ENCODE results near the gene SH3RF3. TPM values are rescaled to one million over a fixed set of nuclear protein-coding genes. Genes with fewer than 3 reads are reported as not detected.

The SH3RF3 gene
- polyA plus RNA-seq, 1 of the 3 experiments (the other 2 are of a cell fraction) = 1.9 TPM

DNA sequence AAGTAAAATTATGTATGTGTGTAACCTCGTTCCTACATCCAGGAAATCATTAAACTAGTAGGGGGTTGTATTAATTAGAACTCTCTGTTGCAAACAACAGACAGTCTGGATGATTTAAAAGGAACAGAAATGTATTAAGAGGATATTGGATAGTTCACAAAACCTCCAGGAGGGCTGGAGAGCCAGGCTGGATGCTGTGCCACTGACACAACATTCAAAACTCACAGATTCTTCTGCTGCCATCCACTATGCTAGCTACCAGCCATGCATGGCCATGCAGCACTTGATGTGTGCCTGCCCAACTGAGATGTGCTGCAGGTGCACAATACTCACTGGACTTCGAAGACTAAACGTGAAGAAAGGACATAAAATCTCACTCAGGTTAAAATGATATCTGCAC is 48.2 kb upstream of the SH3RF3 start:
- TF ChIP-seq, protein P1, sequence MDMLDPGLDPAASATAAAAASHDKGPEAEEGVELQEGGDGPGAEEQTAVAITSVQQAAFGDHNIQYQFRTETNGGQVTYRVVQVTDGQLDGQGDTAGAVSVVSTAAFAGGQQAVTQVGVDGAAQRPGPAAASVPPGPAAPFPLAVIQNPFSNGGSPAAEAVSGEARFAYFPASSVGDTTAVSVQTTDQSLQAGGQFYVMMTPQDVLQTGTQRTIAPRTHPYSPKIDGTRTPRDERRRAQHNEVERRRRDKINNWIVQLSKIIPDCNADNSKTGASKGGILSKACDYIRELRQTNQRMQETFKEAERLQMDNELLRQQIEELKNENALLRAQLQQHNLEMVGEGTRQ (IDR thresholded peaks at IDR 0.05; ENCODE audit: borderline replicate concordance, low read depth, low read length) = no peak
- TF ChIP-seq JUND (IDR thresholded peaks at IDR 0.05) = no peak
- no peak for TF ChIP-seq RXRA (IDR thresholded peaks at IDR 0.05; ENCODE audit: borderline replicate concordance, low read depth)
- TF ChIP-seq YY1 (IDR thresholded peaks at IDR 0.05; ENCODE audit: low read depth) = no peak
- no peak for TF ChIP-seq EZH2phosphoT487 (IDR thresholded peaks at IDR 0.05; ENCODE audit: borderline replicate concordance, low read depth)
- TF ChIP-seq, protein P2, sequence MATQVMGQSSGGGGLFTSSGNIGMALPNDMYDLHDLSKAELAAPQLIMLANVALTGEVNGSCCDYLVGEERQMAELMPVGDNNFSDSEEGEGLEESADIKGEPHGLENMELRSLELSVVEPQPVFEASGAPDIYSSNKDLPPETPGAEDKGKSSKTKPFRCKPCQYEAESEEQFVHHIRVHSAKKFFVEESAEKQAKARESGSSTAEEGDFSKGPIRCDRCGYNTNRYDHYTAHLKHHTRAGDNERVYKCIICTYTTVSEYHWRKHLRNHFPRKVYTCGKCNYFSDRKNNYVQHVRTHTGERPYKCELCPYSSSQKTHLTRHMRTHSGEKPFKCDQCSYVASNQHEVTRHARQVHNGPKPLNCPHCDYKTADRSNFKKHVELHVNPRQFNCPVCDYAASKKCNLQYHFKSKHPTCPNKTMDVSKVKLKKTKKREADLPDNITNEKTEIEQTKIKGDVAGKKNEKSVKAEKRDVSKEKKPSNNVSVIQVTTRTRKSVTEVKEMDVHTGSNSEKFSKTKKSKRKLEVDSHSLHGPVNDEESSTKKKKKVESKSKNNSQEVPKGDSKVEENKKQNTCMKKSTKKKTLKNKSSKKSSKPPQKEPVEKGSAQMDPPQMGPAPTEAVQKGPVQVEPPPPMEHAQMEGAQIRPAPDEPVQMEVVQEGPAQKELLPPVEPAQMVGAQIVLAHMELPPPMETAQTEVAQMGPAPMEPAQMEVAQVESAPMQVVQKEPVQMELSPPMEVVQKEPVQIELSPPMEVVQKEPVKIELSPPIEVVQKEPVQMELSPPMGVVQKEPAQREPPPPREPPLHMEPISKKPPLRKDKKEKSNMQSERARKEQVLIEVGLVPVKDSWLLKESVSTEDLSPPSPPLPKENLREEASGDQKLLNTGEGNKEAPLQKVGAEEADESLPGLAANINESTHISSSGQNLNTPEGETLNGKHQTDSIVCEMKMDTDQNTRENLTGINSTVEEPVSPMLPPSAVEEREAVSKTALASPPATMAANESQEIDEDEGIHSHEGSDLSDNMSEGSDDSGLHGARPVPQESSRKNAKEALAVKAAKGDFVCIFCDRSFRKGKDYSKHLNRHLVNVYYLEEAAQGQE (IDR thresholded peaks at IDR 0.05; ENCODE audit: low read depth, low read length) = no peak
- TF ChIP-seq TEAD4 (IDR thresholded peaks at IDR 0.05; ENCODE audit: borderline replicate concordance, insufficient read depth) = no peak
- TF ChIP-seq EP300 (IDR thresholded peaks at IDR 0.05; ENCODE audit: borderline replicate concordance in 1 of 2, low read depth in 1 of 2, low read length in 1 of 2) = no peak
- TF ChIP-seq, protein P3, sequence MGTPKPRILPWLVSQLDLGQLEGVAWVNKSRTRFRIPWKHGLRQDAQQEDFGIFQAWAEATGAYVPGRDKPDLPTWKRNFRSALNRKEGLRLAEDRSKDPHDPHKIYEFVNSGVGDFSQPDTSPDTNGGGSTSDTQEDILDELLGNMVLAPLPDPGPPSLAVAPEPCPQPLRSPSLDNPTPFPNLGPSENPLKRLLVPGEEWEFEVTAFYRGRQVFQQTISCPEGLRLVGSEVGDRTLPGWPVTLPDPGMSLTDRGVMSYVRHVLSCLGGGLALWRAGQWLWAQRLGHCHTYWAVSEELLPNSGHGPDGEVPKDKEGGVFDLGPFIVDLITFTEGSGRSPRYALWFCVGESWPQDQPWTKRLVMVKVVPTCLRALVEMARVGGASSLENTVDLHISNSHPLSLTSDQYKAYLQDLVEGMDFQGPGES (IDR thresholded peaks at IDR 0.05; ENCODE audit: low read depth, low read length) = no peak
- H3K4me1 ChIP-seq (ENCODE audit: control insufficient read depth in 1 of 2, insufficient read depth in 2 of 2, low read depth in 1 of 2, low read length in 1 of 2) = no peaks in the 10 kb centered on the region
- no peaks in the 10 kb centered on the region for H3K79me2 ChIP-seq (ENCODE audit: insufficient read depth)
- H3K36me3 ChIP-seq (replicated peaks in 1 of 2; ENCODE audit: control insufficient read depth in 1 of 2, insufficient read depth in 2 of 2, low read length in 1 of 2) = no peaks in the 10 kb centered on the region
- CTCF ChIA-PET = no interaction called here
- H3F3A ChIP-seq (replicated peaks; ENCODE audit: insufficient read depth) = no peaks in the 10 kb centered on the region
- H4K20me1 ChIP-seq (ENCODE audit: insufficient read depth) = no peaks in the 10 kb centered on the region
- POLR2A ChIA-PET = no interaction called here
- H3K9me3 ChIP-seq = no peaks in the 10 kb centered on the region
- H3K4me2 ChIP-seq = no peak overlapping the region
- no peak overlapping the region for H3K4me3 ChIP-seq (ENCODE audit: low read depth in 2 of 2, low read length in 1 of 2)
- 36% methylated on average over 3 of the region's 3 CpGs for WGBS (ENCODE audit: low lambda C conversion rate)
- no peaks in the 10 kb centered on the region for H3K9me2 ChIP-seq
- H3K27me3 ChIP-seq (ENCODE audit: insufficient read depth) = peaks cover 14% of the 10 kb centered on the region; the same call in 1 of the 2 replicates
- no peak for DNase-seq
- H3K9ac ChIP-seq = no peak overlapping the region
- no peak overlapping the region for H2AFZ ChIP-seq (ENCODE audit: low read depth)
- H3K27ac ChIP-seq (ENCODE audit: low read depth in 2 of 2, low read length in 1 of 2) = no peak overlapping the region

GRCh38 chr2:109081374-109081773 is 47.6 kb upstream of the SH3RF3 start:
- CTCF ChIA-PET = no interaction called here
- POLR2A ChIA-PET = no interaction called here
- WGBS (ENCODE audit: low lambda C conversion rate) = 62% methylated on average over 5 of the region's 8 CpGs

More at GRCh38 chr2:109081374-109081773, 47.6 kb upstream of the SH3RF3 start:
- H3K4me3 ChIP-seq (ENCODE audit: low read depth in 2 of 2, low read length in 1 of 2) = no peak overlapping the region
- no peak overlapping the region for H3K27ac ChIP-seq (ENCODE audit: low read depth in 2 of 2, low read length in 1 of 2)
- H3F3A ChIP-seq (replicated peaks; ENCODE audit: insufficient read depth) = no peaks in the 10 kb centered on the region
- H3K9me3 ChIP-seq = no peaks in the 10 kb centered on the region
- H3K4me2 ChIP-seq = no peak overlapping the region
- no peaks in the 10 kb centered on the region for H4K20me1 ChIP-seq (ENCODE audit: insufficient read depth)
- no peaks in the 10 kb centered on the region for H3K4me1 ChIP-seq (ENCODE audit: control insufficient read depth in 1 of 2, insufficient read depth in 2 of 2, low read depth in 1 of 2, low read length in 1 of 2)
- no peak overlapping the region for H3K9ac ChIP-seq
- H3K36me3 ChIP-seq (replicated peaks in 1 of 2; ENCODE audit: control insufficient read depth in 1 of 2, insufficient read depth in 2 of 2, low read length in 1 of 2) = no peaks in the 10 kb centered on the region
- H3K27me3 ChIP-seq (ENCODE audit: insufficient read depth) = peaks cover 14% of the 10 kb centered on the region; the same call in 1 of the 2 replicates
- TF ChIP-seq MXI1 (IDR thresholded peaks at IDR 0.05; ENCODE audit: low read depth, low read length) = no peak
- no peak for TF ChIP-seq POLR2AphosphoS5 (IDR thresholded peaks at IDR 0.05; ENCODE audit: low read depth, low read length)
- TF ChIP-seq RAD21 (IDR thresholded peaks at IDR 0.05; ENCODE audit: low read length) = no peak
- H3K9me2 ChIP-seq = no peaks in the 10 kb centered on the region
- no peak for DNase-seq
- H2AFZ ChIP-seq (ENCODE audit: low read depth) = no peak overlapping the region
- H3K79me2 ChIP-seq (ENCODE audit: insufficient read depth) = no peaks in the 10 kb centered on the region

Measured in SK-N-SH (cell line).